HG03521 (cell line): Measurements from ENCODE around the gene ZFYVE21.

Source experiments
- ATAC-seq: cut with Tn5 transposase; IDR thresholded peaks from one replicate; pipeline ENCODE4 v1.9.1; 2021; ENCODE audit warnings: mild to moderate bottlenecking, moderate library complexity; ENCODE audit not compliant: unreplicated experiment

Gene ZFYVE21

DNA sequence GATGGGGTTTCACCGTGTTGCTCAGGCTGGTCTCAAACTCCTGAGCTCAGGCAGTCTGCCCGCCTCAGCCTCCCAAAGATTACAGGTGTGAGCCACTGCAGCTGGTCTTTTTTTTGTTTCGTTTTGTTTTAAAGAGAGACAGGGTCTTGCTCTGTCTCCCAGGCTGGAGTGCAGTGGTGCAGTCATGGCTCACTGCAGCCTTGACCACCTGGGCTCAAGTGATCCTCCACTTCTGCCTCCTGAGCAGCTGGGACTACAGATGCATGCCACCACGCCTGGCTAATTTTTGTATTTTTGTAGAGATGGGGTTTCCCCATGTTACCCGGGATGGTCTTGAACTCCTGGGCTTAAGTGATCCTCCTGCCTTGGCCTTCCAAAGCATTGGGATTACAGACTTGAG lies 24.0 kb upstream of the ZFYVE21 start:
- peak; percentile 48 for ATAC-seq

DNA sequence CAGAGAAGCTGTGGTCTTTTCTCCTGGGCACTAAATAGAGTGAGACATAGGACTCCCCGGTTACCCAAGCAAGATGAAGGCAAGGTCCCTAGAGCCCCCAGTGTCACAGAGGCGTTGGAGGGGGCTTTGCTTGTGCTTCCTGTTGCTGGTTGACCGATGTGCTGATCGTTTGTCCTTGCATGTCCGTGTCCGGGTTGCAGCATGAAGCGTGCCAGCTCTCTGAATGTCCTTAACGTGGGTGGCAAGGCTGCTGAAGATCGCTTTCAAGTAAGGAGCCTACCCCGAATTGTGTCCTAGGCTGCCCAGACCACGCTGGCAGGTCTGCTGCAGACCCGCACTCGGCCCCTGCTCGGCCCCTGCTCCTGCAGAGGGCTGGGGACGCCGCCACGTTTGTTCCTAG lies 23.5 kb upstream of the ZFYVE21 start:
- no peak for ATAC-seq

GRCh38 chr14:103692871-103693270 lies 22.7 kb upstream of the ZFYVE21 start:
- ATAC-seq, result no peak

- ATAC-seq, result no peak
Measured at GRCh38 chr14:103693515-103693914, 22.1 kb upstream of the ZFYVE21 start.

- no peak for ATAC-seq
Measured at GRCh38 chr14:103694572-103695026, 21.0 kb upstream of the ZFYVE21 start.

- no peak for ATAC-seq
Measured at GRCh38 chr14:103695296-103696069, 20.1 kb upstream of the ZFYVE21 start.

- no peak for ATAC-seq
Measured at GRCh38 chr14:103696070-103696402, 19.6 kb upstream of the ZFYVE21 start.

- ATAC-seq, result no peak
Measured at GRCh38 chr14:103696466-103697071, 19.0 kb upstream of the ZFYVE21 start.

DNA sequence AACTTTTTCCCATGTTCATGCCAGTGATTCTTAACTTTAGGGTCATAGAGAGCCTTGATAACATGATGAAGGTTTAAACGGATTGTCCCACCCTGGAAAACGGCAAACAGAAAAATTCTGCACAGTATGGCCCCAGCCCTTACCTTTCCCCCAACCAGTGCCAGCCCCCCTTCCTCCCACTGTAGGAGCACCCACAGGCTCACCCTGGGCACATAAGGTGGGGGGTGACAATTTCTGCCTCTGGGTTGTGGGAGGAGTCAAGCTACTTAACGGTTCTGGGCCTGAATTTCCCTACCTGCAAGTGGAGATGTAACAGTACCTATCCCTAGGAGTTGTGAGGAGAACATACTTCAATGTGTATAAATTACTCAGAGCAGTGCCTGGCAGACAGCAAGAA lies 18.4 kb upstream of the ZFYVE21 start:
- no peak for ATAC-seq

DNA sequence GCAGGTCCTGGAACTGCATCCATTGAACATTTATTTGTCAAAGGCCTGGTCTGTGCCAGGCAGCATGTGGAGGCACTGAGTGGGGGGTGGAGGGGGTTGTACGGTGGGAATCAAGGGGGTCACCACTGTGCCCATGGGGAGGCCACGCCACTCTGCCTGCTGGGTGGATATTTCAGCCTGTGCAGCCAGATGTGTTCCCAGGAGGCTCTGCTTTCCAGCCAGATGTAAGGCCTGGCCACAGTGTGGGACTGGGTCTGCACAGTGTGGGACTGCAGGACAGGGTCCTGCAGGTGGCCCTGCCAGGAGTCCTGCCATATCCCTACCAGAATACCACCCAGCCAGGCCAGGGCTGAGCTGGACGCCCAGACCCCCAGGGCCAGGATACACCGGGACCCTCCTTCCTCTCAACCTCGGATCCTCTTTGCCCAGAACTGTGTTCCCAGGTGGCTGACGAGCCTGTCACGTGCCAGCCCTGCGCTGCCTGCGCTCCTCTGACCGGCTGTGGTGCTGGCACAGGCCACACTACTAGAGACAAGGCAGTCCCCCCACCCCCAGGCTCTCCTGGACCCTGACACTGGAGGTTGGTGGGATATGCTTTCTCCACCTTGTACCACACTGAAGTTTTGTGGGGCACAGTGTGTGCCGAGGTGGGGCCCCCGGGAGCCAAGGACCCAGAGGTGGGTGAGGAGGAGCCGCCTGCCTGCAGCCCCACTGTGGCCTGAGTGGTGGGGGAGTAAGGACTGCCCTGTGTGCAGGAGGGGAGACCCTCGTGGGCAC lies 17.8 kb upstream of the ZFYVE21 start:
- no peak for ATAC-seq

GRCh38 chr14:103698380-103699260 lies 17.0 kb upstream of the ZFYVE21 start:
- no peak for ATAC-seq

- no peak for ATAC-seq
Measured at GRCh38 chr14:103699261-103699661, 16.3 kb upstream of the ZFYVE21 start.

- no peak for ATAC-seq
Measured at GRCh38 chr14:103699901-103700752, 15.5 kb upstream of the ZFYVE21 start.

DNA sequence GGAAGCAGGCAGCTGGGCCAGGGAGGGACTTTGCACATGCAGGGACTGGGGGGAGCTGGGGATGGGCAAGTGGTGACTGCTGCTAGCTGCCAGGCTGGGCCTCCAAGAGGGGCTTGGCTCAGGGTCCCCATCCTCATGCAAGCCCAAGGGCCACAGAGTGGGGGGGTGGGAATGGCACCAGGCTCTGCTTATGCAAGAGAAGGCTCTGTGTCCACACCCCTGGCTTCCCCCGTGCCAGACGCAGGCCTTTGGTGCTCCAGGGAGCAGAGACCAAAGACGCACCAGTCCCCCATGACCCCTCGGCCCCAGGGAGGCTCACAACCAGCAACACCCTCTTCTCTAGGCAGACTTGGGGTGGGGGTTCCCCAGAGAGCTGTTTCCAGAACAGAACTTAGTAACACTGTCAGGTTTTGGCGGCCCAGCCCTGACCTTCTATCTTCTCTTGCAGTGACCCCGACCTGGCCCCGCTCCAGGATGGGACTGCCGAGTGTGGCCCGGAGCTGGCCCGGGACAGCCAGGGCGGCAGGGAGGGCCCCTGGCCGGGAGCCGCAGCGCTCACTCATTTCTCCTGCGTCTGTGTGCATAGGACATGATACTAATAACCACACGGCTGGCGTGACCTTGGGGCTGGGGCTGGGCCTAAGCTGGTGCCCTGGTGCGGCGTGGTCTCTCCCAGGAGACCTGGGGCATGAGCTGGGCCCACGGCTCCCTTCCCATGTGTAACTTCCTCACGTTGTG lies 14.7 kb upstream of the ZFYVE21 start:
- no peak for ATAC-seq

- no peak for ATAC-seq
Measured at GRCh38 chr14:103702095-103702494, 13.5 kb upstream of the ZFYVE21 start.

- ATAC-seq, result no peak
Measured at GRCh38 chr14:103702497-103703432, 12.8 kb upstream of the ZFYVE21 start.

DNA sequence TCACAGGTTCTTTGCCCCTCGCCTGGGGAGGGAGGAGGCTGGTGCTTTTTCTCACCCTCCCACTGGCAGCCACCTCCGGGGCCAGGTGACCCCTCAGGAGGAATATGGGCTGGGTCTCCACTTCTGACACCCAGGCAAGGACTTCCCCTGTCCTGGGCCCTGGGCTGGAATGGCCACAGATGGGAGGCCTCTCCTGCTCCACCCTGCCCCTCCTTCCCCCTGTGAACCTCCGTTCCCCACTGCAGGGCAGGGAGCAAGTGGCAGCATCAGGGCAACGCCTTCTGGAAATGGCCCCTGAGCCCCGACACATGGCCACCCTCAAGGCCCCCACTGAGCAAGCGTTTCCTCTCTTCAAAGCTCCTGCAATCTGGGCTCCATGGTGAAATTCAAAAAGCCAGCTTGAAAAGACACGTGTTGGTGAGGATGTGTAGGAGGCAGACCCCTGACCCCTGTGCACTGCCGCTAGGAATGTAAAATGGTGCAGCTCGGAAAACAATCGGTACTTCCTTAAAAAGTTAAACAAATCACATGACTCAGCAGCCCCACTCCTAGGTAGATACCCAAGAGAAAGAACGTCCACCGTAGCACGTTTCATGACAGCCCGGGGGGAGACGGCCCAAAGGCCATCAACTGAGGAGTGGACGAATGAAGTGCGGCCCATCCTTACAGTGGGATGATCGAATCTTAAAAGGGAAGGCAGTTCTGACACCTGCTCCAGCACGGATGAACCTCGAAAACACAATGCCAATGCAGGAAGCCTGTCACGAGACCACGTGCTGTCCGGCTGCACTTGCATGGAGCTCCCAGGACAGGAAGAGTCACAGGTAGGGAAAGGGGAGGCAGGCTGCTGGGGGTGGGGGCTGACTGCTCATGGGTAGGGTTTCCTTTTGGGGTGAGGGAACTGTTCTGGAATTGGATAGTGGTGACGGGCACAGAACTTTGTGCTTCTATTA lies 11.9 kb upstream of the ZFYVE21 start:
- ATAC-seq, result no peak
